Measurements from ENCODE around the gene CDK14. TPM values are rescaled to one million over a fixed set of nuclear protein-coding genes. Genes with fewer than 3 reads are reported as not detected.

The CDK14 gene
- total and polyA plus RNA-seq, 10 of the 15 experiments (the other 5 are each of a cell fraction or from before 2014, with no cell fraction given): 6.5 to 61.3 (median 24.2) TPM

- TF ChIP-seq RFX5 (IDR thresholded peaks at IDR 0.05; ENCODE audit: low read depth, low read length) (no peak), PAX8 (IDR thresholded peaks at IDR 0.05) (no peak), RAD21 (IDR thresholded peaks at IDR 0.05; ENCODE audit: insufficient read depth, low read depth, low read length) (no peak), GABPA (IDR thresholded peaks at IDR 0.05; ENCODE audit: low read depth) (no peak)
These were observed 293.1 kb downstream of the CDK14 start (continued) for GRCh38 chr7:90889210-90889609.

- intact Hi-C loops (cut with micrococcal nuclease; ENCODE audit: unreplicated experiment): no loop called here
- no peaks in the 10 kb centered on the region for H3K79me2 ChIP-seq (ENCODE audit: control insufficient read depth, insufficient read depth, low read length)
- H3K27ac ChIP-seq (ENCODE audit: control insufficient read depth, insufficient read depth): no peak overlapping the region
- CTCF ChIA-PET: no interaction called here
- POLR2A ChIA-PET: no interaction called here
- H3K4me2 ChIP-seq (ENCODE audit: control insufficient read depth, insufficient read depth): no peak overlapping the region
- no peak overlapping the region for H2AFZ ChIP-seq (ENCODE audit: control insufficient read depth, low read depth, low read length)
- no peak for ATAC-seq
- no peaks in the 10 kb centered on the region for H4K20me1 ChIP-seq (ENCODE audit: control insufficient read depth, insufficient read depth)
- no peak for DNase-seq (ENCODE audit: low read depth, low spot score)
- no peaks in the 10 kb centered on the region for H3K9me3 ChIP-seq (replicated peaks; ENCODE audit: control insufficient read depth, insufficient read depth, low read length)
- WGBS (ENCODE audit: insufficient coverage, insufficient replicate concordance, low lambda C conversion rate, missing lambda C conversion rate): 96% methylated on average over 1 of the region's 1 CpG
- no peaks in the 10 kb centered on the region for H3K27me3 ChIP-seq (replicated peaks in 1 of 2; ENCODE audit: control insufficient read depth in 2 of 2, insufficient read depth in 2 of 2, low read length in 1 of 2)
- no peak for FAIRE-seq
- BruUV-seq (replicated peaks): no TSS peak
- H3K4me1 ChIP-seq (ENCODE audit: control insufficient read depth, insufficient read depth, low read length): peaks cover 11% of the 10 kb centered on the region; the same call in 1 of the 2 replicates
- H3K9ac ChIP-seq (ENCODE audit: control insufficient read depth, insufficient read depth, low read length): no peak overlapping the region
- RAD21 ChIA-PET (ENCODE audit: unreplicated experiment): no interaction called here
- SMC1A ChIA-PET (ENCODE audit: uncharacterized antibody, unreplicated experiment): no interaction called here
- H3K36me3 ChIP-seq (ENCODE audit: control insufficient read depth in 2 of 2, insufficient read depth in 2 of 2, low read length in 1 of 2): no peaks in the 10 kb centered on the region
- H3K4me3 ChIP-seq: no peak overlapping the region
- in situ Hi-C loops (cut with MboI): no loop called here
- TF ChIP-seq SKIL (IDR thresholded peaks at IDR 0.05; ENCODE audit: low read depth, poor library complexity, severe bottlenecking) (no peak), IRF5 (IDR thresholded peaks at IDR 0.05; ENCODE audit: borderline replicate concordance) (no peak), ZNF217 (IDR thresholded peaks at IDR 0.05) (no peak), ZZZ3 (IDR thresholded peaks at IDR 0.05; ENCODE audit: control insufficient read depth, insufficient read length, low read depth) (no peak), CHD2 (IDR thresholded peaks at IDR 0.05; ENCODE audit: borderline replicate concordance, low read depth, low read length) (no peak), STAT3 (IDR thresholded peaks at IDR 0.05; ENCODE audit: low read depth, low read length) (no peak), SMC3 (IDR thresholded peaks at IDR 0.05; ENCODE audit: borderline replicate concordance, low read length) (no peak), ZBTB4 (CRISPR knock-in tag; IDR thresholded peaks at IDR 0.05) (no peak), SMAD1 (IDR thresholded peaks at IDR 0.05; ENCODE audit: low read depth, partially characterized antibody) (no peak), BCL11A (IDR thresholded peaks at IDR 0.05; ENCODE audit: low read depth, low read length) (no peak), CTCF (IDR thresholded peaks at IDR 0.05 in 2 of 3, conservative IDR thresholded peaks at IDR 0.05 in 1 of 3; ENCODE audit: control insufficient read depth in 2 of 3, extremely low read depth in 1 of 3, insufficient read depth in 1 of 3, low read depth in 3 of 3, low read length in 3 of 3) (no peak), NFYB (IDR thresholded peaks at IDR 0.05; ENCODE audit: insufficient read depth, low read depth, low read length) (no peak)
These were observed 293.5 kb downstream of the CDK14 start for GRCh38 chr7:90889644-90890043.

Data from GM12878 (cell line).